ENCODE data around the gene PLEKHH3. TPM values are rescaled to one million over a fixed set of nuclear protein-coding genes. Genes with fewer than 3 reads are reported as not detected.

Gene PLEKHH3
- total and polyA plus RNA-seq, 4 donors, result 4.2 to 10.3 (median 7.9) TPM

- Histone ChIP-seq H3K36me3 (ENCODE audit: control insufficient read depth in 4 of 4, insufficient read depth in 3 of 4, low read depth in 1 of 4, low read length in 3 of 4) (peaks cover 10 to 37% (median 15%) of the 10 kb centered on the region in 4 donors), H3K4me3 (ENCODE audit: low read depth in 1 of 3, low read length in 3 of 3) (no peak overlapping the region), H3K4me1 (ENCODE audit: control insufficient read depth in 4 of 4, insufficient read depth in 4 of 4, low read length in 3 of 4) (no peaks in the 10 kb centered on the region), H3K27me3 (ENCODE audit: control insufficient read depth in 4 of 4, insufficient read depth in 4 of 4, low read length in 3 of 4) (no peaks in the 10 kb centered on the region), H3K9me3 (ENCODE audit: control insufficient read depth in 4 of 4, low read length in 3 of 4) (no peaks in the 10 kb centered on the region), H3K27ac (ENCODE audit: low read depth in 1 of 2, low read length in 2 of 2) (no peak overlapping the region), H3K9ac (ENCODE audit: low read depth in 1 of 2, low read length in 2 of 2) (no peak overlapping the region)
- WGBS, result 81% methylated on average over 2 of the region's 2 CpGs
- TF ChIP-seq SP1 (IDR thresholded peaks at IDR 0.05), result no peak
- no peak for TF ChIP-seq YY1 (IDR thresholded peaks at IDR 0.05)
- TF ChIP-seq NR2F2 (IDR thresholded peaks at IDR 0.05), result no peak
- no peak for TF ChIP-seq ZBTB33 (IDR thresholded peaks at IDR 0.05)
- TF ChIP-seq TAF1 (conservative IDR thresholded peaks at IDR 0.05), result no peak
- TF ChIP-seq ATF3 (IDR thresholded peaks at IDR 0.05), result no peak
- no peak for TF ChIP-seq MAX (IDR thresholded peaks at IDR 0.05)
- no peak for TF ChIP-seq FOXA2 (IDR thresholded peaks at IDR 0.05)
- no peak for TF ChIP-seq RAD21 (IDR thresholded peaks at IDR 0.05)
- no peak for TF ChIP-seq HNF4G (IDR thresholded peaks at IDR 0.05)
- no peak for TF ChIP-seq HNF4A (conservative IDR thresholded peaks at IDR 0.05)
- TF ChIP-seq EGR1 (IDR thresholded peaks at IDR 0.05; ENCODE audit: low read depth in 2 of 2), result no peak
- no peak for TF ChIP-seq RXRA (IDR thresholded peaks at IDR 0.05)
- TF ChIP-seq JUND (IDR thresholded peaks at IDR 0.05), result no peak
- TF ChIP-seq REST (IDR thresholded peaks at IDR 0.05), result no peak
- no peak for TF ChIP-seq GABPA (IDR thresholded peaks at IDR 0.05 in 1 of 2, conservative IDR thresholded peaks at IDR 0.05 in 1 of 2)
- TF ChIP-seq CTCF (IDR thresholded peaks at IDR 0.05; ENCODE audit: low read depth, low read length, missing input control), result no peak
- no peak for TF ChIP-seq FOXA1 (IDR thresholded peaks at IDR 0.05)
- no peak for DNase-seq (ENCODE audit: low spot score)
Observed at GRCh38 chr17:42698736-42699414, 22.1 kb upstream of the PLEKHH3 start.
